ENCODE results near the gene SMG5.
"Not testable (repeated sequence)": the region's sequence is repeated elsewhere in the genome, so short reads cannot be mapped to it uniquely, and the experiment has no call there.

The SMG5 gene

DNA sequence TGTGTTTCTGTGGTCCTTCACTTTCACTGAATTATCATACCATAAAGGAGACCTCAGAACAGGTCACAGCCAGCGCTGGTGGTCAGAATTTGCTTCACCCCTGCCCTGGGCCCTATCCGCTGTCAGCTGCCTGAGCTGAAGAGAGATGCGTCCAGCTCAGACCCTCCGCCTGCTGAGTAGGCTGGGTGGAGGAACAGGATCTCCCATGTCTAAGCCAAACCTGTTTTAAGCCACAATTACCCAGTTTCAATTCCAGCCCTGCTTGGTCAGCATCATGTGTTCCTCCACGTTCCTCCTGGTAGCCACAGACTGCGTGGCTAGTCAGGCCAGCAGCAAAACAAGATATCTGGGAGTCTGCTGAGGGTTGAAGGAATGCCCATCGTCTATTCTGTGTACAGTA lies 54.1 kb downstream of the SMG5 start:
- peaks cover 76% of the 10 kb centered on the region for H3K36me3 Mint-ChIP-seq (ENCODE audit: low read depth)
- H3K9me3 Mint-ChIP-seq = no peaks in the 10 kb centered on the region
- peak overlapping the region; percentile 32 for H3K4me3 Mint-ChIP-seq
- H3K27me3 Mint-ChIP-seq = no peaks in the 10 kb centered on the region
- intact Hi-C loops (cut with micrococcal nuclease) = loop anchor here (5.0 kb wide), 1 partner anchor 136 kb away; no protein-coding TSS in a partner anchor
- peaks cover 22% of the 10 kb centered on the region for H3K4me1 Mint-ChIP-seq (ENCODE audit: low read depth)
- H3K27ac Mint-ChIP-seq = peak overlapping the region; percentile 87

DNA sequence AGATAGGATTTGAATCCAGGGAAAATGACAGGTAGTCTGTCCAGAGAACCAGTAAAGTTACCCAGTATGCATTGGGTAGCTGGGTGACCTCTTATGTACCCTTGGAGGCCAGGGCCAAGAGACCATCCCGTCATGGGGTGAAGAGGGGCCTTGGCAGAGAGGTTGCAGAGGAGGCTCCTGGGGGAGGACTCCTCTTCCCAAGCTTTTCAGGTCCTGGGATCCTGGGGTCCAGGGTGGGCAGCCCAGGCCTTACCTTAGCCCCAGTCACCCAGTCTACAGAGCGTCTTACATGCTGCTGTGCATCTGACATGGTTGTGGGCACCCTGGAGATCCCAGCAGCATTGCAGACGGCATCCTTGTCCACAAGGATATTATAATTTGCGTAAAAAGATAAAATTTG lies 55.8 kb downstream of the SMG5 start:
- Mint-ChIP-seq H3K27me3 (no peaks in the 10 kb centered on the region), H3K4me3 (no peak overlapping the region), H3K4me1 (ENCODE audit: low read depth) (peaks cover 22% of the 10 kb centered on the region), H3K27ac (no peak overlapping the region), H3K9me3 (no peaks in the 10 kb centered on the region), H3K36me3 (ENCODE audit: low read depth) (peaks cover 80% of the 10 kb centered on the region)
- intact Hi-C loops (cut with micrococcal nuclease) = loop anchor here (5.0 kb wide), 1 partner anchor 134 kb away; no protein-coding TSS in a partner anchor

- Mint-ChIP-seq H3K27ac (no peak overlapping the region), H3K36me3 (ENCODE audit: low read depth) (peaks cover 80% of the 10 kb centered on the region), H3K27me3 (no peaks in the 10 kb centered on the region), H3K4me3 (no peak overlapping the region), H3K9me3 (no peaks in the 10 kb centered on the region), H3K4me1 (ENCODE audit: low read depth) (peaks cover 22% of the 10 kb centered on the region)
- intact Hi-C loops (cut with micrococcal nuclease) = loop anchor here (5.0 kb wide), 1 partner anchor 134 kb away; no protein-coding TSS in a partner anchor
Measured at GRCh38 chr1:156226116-156226538, 56.5 kb downstream of the SMG5 start.

- Mint-ChIP-seq H3K36me3 (ENCODE audit: low read depth) (peaks cover 84% of the 10 kb centered on the region), H3K4me3 (no peak overlapping the region), H3K9me3 (no peaks in the 10 kb centered on the region)
Measured at GRCh38 chr1:156225677-156226014, 57.0 kb downstream of the SMG5 start.

DNA sequence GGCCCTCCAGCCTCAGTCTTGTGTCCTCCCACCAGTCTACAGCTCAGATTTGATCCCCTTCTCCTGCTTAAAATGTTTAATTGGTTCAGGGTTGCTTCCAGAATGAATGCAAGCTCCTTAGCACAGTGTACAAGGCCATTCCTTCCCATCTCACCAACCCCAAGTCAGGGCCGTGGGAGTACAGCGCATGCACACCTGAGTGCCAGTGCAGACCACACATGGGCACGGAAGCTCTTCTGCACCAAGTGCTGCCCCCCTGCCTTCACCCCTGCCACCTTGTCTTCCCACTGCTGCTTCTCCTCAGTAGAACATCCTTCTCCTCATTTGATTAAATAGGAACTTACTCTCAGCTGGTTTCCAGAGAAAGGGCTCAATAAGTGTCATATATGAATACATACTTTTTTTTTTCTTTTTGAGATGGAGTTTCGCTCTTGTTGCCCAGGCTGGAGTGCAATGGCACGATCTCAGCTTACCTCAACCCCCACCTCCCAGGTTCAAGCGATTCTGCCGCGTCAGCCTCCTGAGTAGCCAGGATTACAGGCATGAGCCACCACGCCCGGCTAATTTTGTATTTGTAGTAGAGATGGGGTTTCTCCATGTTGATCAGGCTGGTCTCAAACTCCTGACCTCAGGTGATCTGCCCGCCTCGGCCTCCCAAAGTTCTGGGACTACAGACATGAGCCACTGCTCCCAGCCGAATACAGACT lies 60.5 kb downstream of the SMG5 start:
- Mint-ChIP-seq H3K27ac (no peak overlapping the region), H3K4me3 (no peak overlapping the region), H3K36me3 (ENCODE audit: low read depth) (peaks cover 60% of the 10 kb centered on the region), H3K27me3 (no peaks in the 10 kb centered on the region), H3K9me3 (no peaks in the 10 kb centered on the region), H3K4me1 (ENCODE audit: low read depth) (peaks cover 19% of the 10 kb centered on the region)
- intact Hi-C loops (cut with micrococcal nuclease) = no loop called here

More at GRCh38 chr1:156225677-156226014, 57.0 kb downstream of the SMG5 start:
- Mint-ChIP-seq H3K27me3 (no peaks in the 10 kb centered on the region), H3K4me1 (ENCODE audit: low read depth) (peaks cover 22% of the 10 kb centered on the region), H3K27ac (no peak overlapping the region)
- intact Hi-C loops (cut with micrococcal nuclease) = loop anchor here (1.0 to 5.0 kb wide), 2 partner anchors 79 to 133 kb away; no protein-coding TSS in a partner anchor

- peaks cover 50% of the 10 kb centered on the region for H3K36me3 Mint-ChIP-seq (ENCODE audit: low read depth)
- intact Hi-C loops (cut with micrococcal nuclease) = no loop called here
- H3K9me3 Mint-ChIP-seq = no peaks in the 10 kb centered on the region
- H3K27me3 Mint-ChIP-seq = no peaks in the 10 kb centered on the region
- no peak overlapping the region for H3K27ac Mint-ChIP-seq
- H3K4me3 Mint-ChIP-seq = no peak overlapping the region
- peaks cover 19% of the 10 kb centered on the region for H3K4me1 Mint-ChIP-seq (ENCODE audit: low read depth)
Measured at GRCh38 chr1:156220226-156220625, 62.4 kb downstream of the SMG5 start.

DNA sequence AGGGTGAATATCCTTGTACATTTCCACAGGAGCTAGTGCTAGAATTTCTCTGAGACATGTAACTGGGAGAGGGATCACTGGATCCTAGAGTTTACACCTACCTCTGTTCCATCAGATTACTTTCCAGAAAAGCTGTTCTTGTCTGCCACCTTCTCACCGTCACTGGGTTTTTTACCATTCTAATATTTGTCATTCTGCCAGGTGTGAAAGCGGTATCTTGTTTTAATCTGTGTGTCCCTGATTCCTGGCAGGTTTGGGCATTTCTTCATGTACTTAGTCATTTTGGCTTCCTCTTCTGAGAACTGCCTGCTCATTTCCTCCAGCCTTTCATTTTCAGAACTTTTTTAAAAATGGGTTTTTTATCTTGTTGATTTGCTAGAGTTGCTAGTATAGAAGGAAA lies 64.8 kb downstream of the SMG5 start:
- intact Hi-C loops (cut with micrococcal nuclease) = no loop called here
- peaks cover 50% of the 10 kb centered on the region for H3K36me3 Mint-ChIP-seq (ENCODE audit: low read depth)
- H3K4me1 Mint-ChIP-seq (ENCODE audit: low read depth) = peaks cover 26% of the 10 kb centered on the region
- no peaks in the 10 kb centered on the region for H3K27me3 Mint-ChIP-seq
- no peaks in the 10 kb centered on the region for H3K9me3 Mint-ChIP-seq
- peak overlapping the region; percentile 77 for H3K27ac Mint-ChIP-seq
- H3K4me3 Mint-ChIP-seq = peak overlapping the region; percentile 25

DNA sequence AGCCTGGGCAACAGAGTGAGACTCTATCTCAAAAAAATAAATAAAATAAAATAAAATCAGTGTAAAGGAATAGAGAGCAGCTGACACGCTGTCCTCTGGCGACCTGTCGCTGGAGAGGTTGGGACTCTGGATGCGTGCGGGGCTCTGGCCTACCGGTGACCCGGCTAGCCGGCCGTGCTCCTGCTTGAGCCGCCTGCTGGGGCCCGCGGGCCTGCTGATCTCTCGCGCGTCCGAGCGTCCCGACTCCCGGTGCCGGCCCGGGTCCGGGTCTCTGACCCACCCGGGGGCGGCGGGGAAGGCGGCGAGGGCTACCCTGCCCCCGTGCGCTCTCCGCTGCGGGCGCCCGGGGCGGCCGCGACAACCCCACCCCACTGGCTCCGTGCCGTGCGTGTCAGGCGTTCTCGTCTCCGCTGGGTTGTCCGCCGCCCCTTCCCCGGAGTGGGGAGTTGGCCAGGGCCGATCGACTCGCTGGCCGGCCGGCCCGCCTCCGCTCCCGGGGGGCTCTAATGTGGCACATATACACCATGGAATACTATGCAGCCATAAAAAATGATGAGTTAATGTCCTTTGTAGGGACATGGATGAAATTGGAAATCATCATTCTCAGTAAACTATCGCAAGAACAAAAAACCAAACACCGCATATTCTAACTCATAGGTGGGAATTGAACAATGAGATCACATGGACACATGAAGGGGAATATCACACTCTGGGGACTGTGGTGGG lies 66.1 kb downstream of the SMG5 start:
- Mint-ChIP-seq H3K4me1 (ENCODE audit: low read depth) (peaks cover 37% of the 10 kb centered on the region), H3K36me3 (ENCODE audit: low read depth) (peaks cover 48% of the 10 kb centered on the region), H3K27ac (peak overlapping the region; percentile 25)
- H3K4me3 Mint-ChIP-seq; H3K9me3 Mint-ChIP-seq; H3K27me3 Mint-ChIP-seq; intact Hi-C loops (cut with micrococcal nuclease): not testable (repeated sequence)

DNA sequence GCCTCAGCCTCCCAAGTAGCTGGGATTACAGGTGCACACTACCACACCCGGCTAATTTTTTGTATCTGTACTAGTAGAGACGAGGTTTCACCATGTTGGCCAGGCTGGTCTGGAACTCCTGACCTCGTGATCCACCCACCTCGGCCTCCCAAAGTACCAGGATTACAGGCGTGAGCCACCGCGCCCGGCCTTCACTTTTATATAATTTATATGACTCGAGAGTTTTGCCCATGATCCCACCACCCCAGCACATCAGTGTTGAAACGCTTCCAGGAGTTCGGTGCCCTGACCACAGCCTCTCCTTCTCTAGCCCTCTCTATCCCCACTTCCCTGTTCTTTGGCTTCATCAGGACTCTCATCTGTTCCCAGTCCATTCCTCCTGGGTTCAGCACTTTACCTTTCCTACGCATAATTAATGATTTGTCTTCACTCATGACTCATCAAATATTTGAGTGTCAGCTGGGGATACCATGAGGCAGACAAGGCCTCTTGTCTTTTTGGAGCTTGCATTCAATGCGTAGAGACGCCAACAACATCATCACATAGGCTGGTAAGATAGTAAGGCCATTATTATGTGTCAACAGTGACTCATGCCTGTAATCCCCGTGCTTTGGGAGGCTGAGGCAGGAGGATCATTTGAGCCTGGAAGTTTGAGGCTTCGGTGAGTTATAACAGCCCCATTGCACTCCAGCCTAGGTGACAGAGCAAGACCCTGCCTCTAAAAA lies 68.4 kb downstream of the SMG5 start:
- Mint-ChIP-seq H3K9me3 (no peaks in the 10 kb centered on the region), H3K27ac (peak overlapping the region; percentile 98), H3K27me3 (no peaks in the 10 kb centered on the region), H3K36me3 (ENCODE audit: low read depth) (peaks cover 56% of the 10 kb centered on the region), H3K4me1 (ENCODE audit: low read depth) (peaks cover 36% of the 10 kb centered on the region), H3K4me3 (peak overlapping the region; percentile 70)
- intact Hi-C loops (cut with micrococcal nuclease) = no loop called here

GRCh38 chr1:156213644-156213966 lies 69.0 kb downstream of the SMG5 start:
- H3K27me3 Mint-ChIP-seq = no peaks in the 10 kb centered on the region
- H3K36me3 Mint-ChIP-seq (ENCODE audit: low read depth) = peaks cover 62% of the 10 kb centered on the region
- H3K9me3 Mint-ChIP-seq = no peaks in the 10 kb centered on the region
- peak overlapping the region; percentile 90 for H3K4me3 Mint-ChIP-seq
- intact Hi-C loops (cut with micrococcal nuclease) = loop anchor here (2.0 kb wide), 1 partner anchor 21 kb away; no protein-coding TSS in a partner anchor
- H3K27ac Mint-ChIP-seq = peak overlapping the region; percentile 98
- H3K4me1 Mint-ChIP-seq (ENCODE audit: low read depth) = peaks cover 38% of the 10 kb centered on the region

DNA sequence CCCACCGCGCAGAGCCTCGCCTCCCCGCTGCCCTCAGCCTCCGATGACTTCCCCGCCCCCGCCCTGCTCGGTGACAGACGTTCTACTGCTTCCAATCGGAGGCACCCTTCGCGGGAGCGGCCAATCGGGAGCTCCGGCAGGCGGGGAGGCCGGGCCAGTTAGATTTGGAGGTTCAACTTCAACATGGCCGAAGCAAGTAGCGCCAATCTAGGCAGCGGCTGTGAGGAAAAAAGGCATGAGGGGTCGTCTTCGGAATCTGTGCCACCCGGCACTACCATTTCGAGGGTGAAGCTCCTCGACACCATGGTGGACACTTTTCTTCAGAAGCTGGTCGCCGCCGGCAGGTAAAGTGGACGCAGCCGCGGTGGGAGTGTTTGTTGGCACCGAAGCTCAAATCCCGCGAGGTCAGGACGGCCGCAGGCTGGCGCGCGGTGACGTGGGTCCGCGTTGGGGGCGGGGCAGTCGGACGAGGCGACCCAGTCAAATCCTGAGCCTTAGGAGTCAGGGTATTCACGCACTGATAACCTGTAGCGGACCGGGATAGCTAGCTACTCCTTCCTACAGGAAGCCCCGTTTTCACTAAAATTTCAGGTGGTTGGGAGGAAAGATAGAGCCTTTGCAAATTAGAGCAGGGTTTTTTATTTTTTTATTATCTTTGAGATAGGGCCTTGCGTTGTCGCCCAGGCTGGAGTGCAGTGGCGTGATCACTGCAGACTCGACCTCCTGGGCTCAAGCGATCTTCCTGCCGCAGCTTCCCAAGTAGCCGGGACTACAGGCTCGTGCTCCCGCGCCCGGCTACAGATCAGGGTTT lies 69.6 kb downstream of the SMG5 start, which contains the start of gene PMF1:
Gene PMF1, plus strand, starts transcription at position 175 of the 811 bp plus-strand sequence. Its CDS starts 9 bp downstream, at position 184.
- no peaks in the 10 kb centered on the region for H3K27me3 Mint-ChIP-seq
- peak within 1 kb of the TSS; percentile 98 for H3K27ac Mint-ChIP-seq
- intact Hi-C loops (cut with micrococcal nuclease) = loop anchor here (2.0 kb wide), 1 partner anchor 20 kb away; no protein-coding TSS in a partner anchor
- H3K4me1 Mint-ChIP-seq (ENCODE audit: low read depth) = peaks cover 33% of the 10 kb centered on the region
- H3K9me3 Mint-ChIP-seq = no peaks in the 10 kb centered on the region
- H3K4me3 Mint-ChIP-seq = peak within 1 kb of the TSS; percentile 90
- peaks cover 68% of the 10 kb centered on the region for H3K36me3 Mint-ChIP-seq (ENCODE audit: low read depth)

- H3K36me3 Mint-ChIP-seq (ENCODE audit: low read depth) = peaks cover 77% of the 10 kb centered on the region
- peak overlapping the region; percentile 90 for H3K4me3 Mint-ChIP-seq
- H3K4me1 Mint-ChIP-seq (ENCODE audit: low read depth) = peaks cover 25% of the 10 kb centered on the region
- H3K9me3 Mint-ChIP-seq = no peaks in the 10 kb centered on the region
- H3K27ac Mint-ChIP-seq = peak overlapping the region; percentile 98
- intact Hi-C loops (cut with micrococcal nuclease) = loop anchor here (2.0 kb wide), 1 partner anchor 19 kb away; no protein-coding TSS in a partner anchor
- H3K27me3 Mint-ChIP-seq = no peaks in the 10 kb centered on the region
Measured at GRCh38 chr1:156212130-156212529, 70.5 kb downstream of the SMG5 start.

DNA sequence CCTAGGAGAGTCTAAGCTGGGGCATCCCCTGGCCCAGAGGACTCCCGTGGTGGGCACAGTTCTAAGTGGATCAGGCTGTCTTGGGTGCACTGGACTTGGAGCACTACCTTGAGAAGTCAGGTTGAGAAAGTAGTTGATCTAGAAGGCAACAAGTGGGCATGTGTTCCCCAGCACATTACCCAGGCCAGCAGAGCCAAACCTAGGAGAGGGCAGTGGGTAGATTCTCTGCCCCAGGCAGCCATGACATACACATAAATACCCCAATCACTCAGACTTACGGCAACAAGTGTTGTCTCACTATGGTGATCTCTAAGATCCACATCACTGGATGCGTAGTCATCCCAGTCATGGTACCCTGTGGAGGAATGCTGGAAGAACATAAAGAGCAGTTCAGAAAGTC lies 71.4 kb downstream of the SMG5 start:
- Mint-ChIP-seq H3K36me3 (ENCODE audit: low read depth) (peaks cover 86% of the 10 kb centered on the region), H3K27ac (peak overlapping the region; percentile 12), H3K4me3 (no peak overlapping the region), H3K9me3 (no peaks in the 10 kb centered on the region), H3K4me1 (ENCODE audit: low read depth) (peaks cover 25% of the 10 kb centered on the region), H3K27me3 (no peaks in the 10 kb centered on the region)
- intact Hi-C loops (cut with micrococcal nuclease) = no loop called here

Measured in dendritic cell treated with granulocyte-macrophage colony-stimulating factor and Interleukin-4, amounts not matched to agents 40 ng/mL and 50 ng/mL, for 4 days (primary cell).